CD8-positive, alpha-beta memory T cell (primary cell): ENCODE data around the gene DTNBP1. TPM values are rescaled to one million over a fixed set of nuclear protein-coding genes. Genes with fewer than 3 reads are reported as not detected.
A peak's percentile ranks its signal among the peaks of the same experiment; 100 is the strongest.

Source experiments
- CTCF ChIA-PET: fragments of 350-600 bp; sonication (Branson Sonifier 250); formaldehyde crosslinking; loops from one replicate; lab custom pipeline; 2021; ENCODE audit warnings: antibody characterized with exemption; lab: Charles Lee
- POLR2A ChIA-PET: fragments of 350-600 bp; sonication (Branson Sonifier 250); formaldehyde crosslinking; loops from one replicate; lab custom pipeline; 2021; ENCODE audit warnings: antibody characterized with exemption; lab: Charles Lee
- DNase-seq, 5 donors: peaks; one replicate each; pipeline versions ENCODE4 v3.0.0 to v3.0.0-alpha.2; 2020 to 2022; ENCODE audit warnings: mixed read lengths in 1 of 5
- H3K27ac ChIP-seq: one replicate; pipeline ENCODE4 v1.7.0; 2013; ENCODE audit warnings: low read depth, mild to moderate bottlenecking, low read length, moderate library complexity
- H3K27me3 ChIP-seq: 2 replicates; pipeline ENCODE4 v1.7.0; 2013; ENCODE audit warnings: low read length, mild to moderate bottlenecking; ENCODE audit not compliant: insufficient read depth, poor library complexity, severe bottlenecking
- H3K36me3 ChIP-seq: 2 replicates; pipeline ENCODE4 v1.7.0; 2013; ENCODE audit warnings: mild to moderate bottlenecking, low read length, moderate library complexity; ENCODE audit not compliant: insufficient read depth
- H3K4me1 ChIP-seq: 2 replicates; pipeline ENCODE4 v1.7.0; 2013; ENCODE audit warnings: mild to moderate bottlenecking, low read length, moderate library complexity; ENCODE audit not compliant: insufficient read depth
- H3K4me3 ChIP-seq: 2 replicates; pipeline ENCODE4 v1.7.0; 2013; ENCODE audit warnings: mild to moderate bottlenecking, low read length
- H3K9me3 ChIP-seq: 2 replicates; pipeline ENCODE4 v1.7.0; 2013; ENCODE audit warnings: mild to moderate bottlenecking, low read length
- H3K27ac Mint-ChIP-seq, 8 donors: one replicate each; pipeline ENCODE4 v1.8.0; 2020 to 2021; ENCODE audit warnings: mixed read lengths in 8 of 8, mild to moderate bottlenecking in 6 of 8, inconsistent platforms in 3 of 8, moderate library complexity in 3 of 8
- H3K27me3 Mint-ChIP-seq, 2 donors: one replicate each; pipeline ENCODE4 v1.8.0; 2020 to 2021; ENCODE audit warnings: mixed read lengths in 2 of 2, mild to moderate bottlenecking in 1 of 2, moderate library complexity in 1 of 2
- H3K36me3 Mint-ChIP-seq, 3 donors: one replicate each; pipeline ENCODE4 v1.8.0; 2020 to 2021; ENCODE audit warnings: mixed read lengths in 3 of 3, inconsistent platforms in 1 of 3, mild to moderate bottlenecking in 1 of 3
- H3K4me1 Mint-ChIP-seq, 3 donors: one replicate each; pipeline ENCODE4 v1.8.0; 2020 to 2021; ENCODE audit warnings: mixed read lengths in 3 of 3, inconsistent platforms in 1 of 3, mild to moderate bottlenecking in 1 of 3
- H3K4me3 Mint-ChIP-seq, 7 donors: one replicate each; pipeline ENCODE4 v1.8.0; 2020 to 2021; ENCODE audit warnings: mixed read lengths in 7 of 7, mild to moderate bottlenecking in 6 of 7, moderate library complexity in 4 of 7, inconsistent platforms in 2 of 7
- H3K9me3 Mint-ChIP-seq, 5 donors: one replicate each; pipeline ENCODE4 v1.8.0; 2020 to 2022; ENCODE audit warnings: mixed read lengths in 5 of 5, mild to moderate bottlenecking in 3 of 5, moderate library complexity in 2 of 5, inconsistent platforms in 1 of 5
- polyA plus RNA-seq: library from polyadenylated mRNA; unstranded; fragments of 300-500 nt; fragmentation: Illumina TruSeq; gene quantifications from one replicate; pipeline ENCODE4 v1.2.3, GENCODE V29; 2021
- total RNA-seq, 2 experiments: library from RNA; stranded (reverse); gene quantifications; one replicate each; pipeline ENCODE4 v1.2.3, GENCODE V29; 2021

Gene DTNBP1
- total and polyA plus RNA-seq, 3 experiments from 2014 or later = 14.6 to 37.3 (median 15.5) TPM

GRCh38 chr6:15538106-15538505 is 124.7 kb downstream of the DTNBP1 start:
- Histone ChIP-seq H3K36me3 (no peaks in the 10 kb centered on the region), H3K4me3 (no peak overlapping the region), H3K9me3 (no peaks in the 10 kb centered on the region), H3K4me1 (no peaks in the 10 kb centered on the region), H3K27ac (no peak overlapping the region), H3K27me3 (no peaks in the 10 kb centered on the region)
- Mint-ChIP-seq H3K9me3 (no peaks in the 10 kb centered on the region), H3K36me3 (peaks cover 4 to 7% (median 5%) of the 10 kb centered on the region in 3 donors), H3K27ac (peak overlapping the region in 2 of 8 donors; percentile 20 to 39), H3K4me3 (no peak overlapping the region), H3K27me3 (peaks cover 0 to 3% of the 10 kb centered on the region in 2 donors), H3K4me1 (peaks cover 11 to 27% (median 11%) of the 10 kb centered on the region in 3 donors)
- ChIA-PET CTCF (no interaction called here), POLR2A (no interaction called here)
- no peak for DNase-seq

- H3K36me3 ChIP-seq = no peaks in the 10 kb centered on the region
- H3K27me3 ChIP-seq = no peaks in the 10 kb centered on the region
- Mint-ChIP-seq H3K36me3 (peaks cover 8 to 20% (median 8%) of the 10 kb centered on the region in 3 donors), H3K4me3 (no peak overlapping the region), H3K27ac (peak overlapping the region in 2 of 8 donors; percentile 43 to 63), H3K9me3 (no peaks in the 10 kb centered on the region), H3K27me3 (peaks cover 0 to 3% of the 10 kb centered on the region in 2 donors), H3K4me1 (peaks cover 9 to 24% (median 11%) of the 10 kb centered on the region in 3 donors)
- DNase-seq = no peak
- no peaks in the 10 kb centered on the region for H3K4me1 ChIP-seq
- no peak overlapping the region for H3K4me3 ChIP-seq
- no peaks in the 10 kb centered on the region for H3K9me3 ChIP-seq
- CTCF ChIA-PET = no interaction called here
- POLR2A ChIA-PET = no interaction called here
- H3K27ac ChIP-seq = no peak overlapping the region
These were observed 126.5 kb downstream of the DTNBP1 start for GRCh38 chr6:15536198-15536955.

- Histone ChIP-seq H3K4me1 (no peaks in the 10 kb centered on the region), H3K9me3 (no peaks in the 10 kb centered on the region), H3K27me3 (no peaks in the 10 kb centered on the region), H3K27ac (no peak overlapping the region), H3K4me3 (no peak overlapping the region), H3K36me3 (peaks cover 5% of the 10 kb centered on the region)
- peaks cover 9 to 18% (median 11%) of the 10 kb centered on the region in 3 donors for H3K4me1 Mint-ChIP-seq
- no peak overlapping the region for H3K4me3 Mint-ChIP-seq
- peak overlapping the region in 5 of 8 donors; percentile 0 to 73 (median 32) for H3K27ac Mint-ChIP-seq
- ChIA-PET CTCF (no interaction called here), POLR2A (no interaction called here)
- H3K36me3 Mint-ChIP-seq = peaks cover 8 to 27% (median 13%) of the 10 kb centered on the region in 3 donors
- DNase-seq = no peak
- peaks cover 0 to 3% of the 10 kb centered on the region in 2 donors for H3K27me3 Mint-ChIP-seq
- no peaks in the 10 kb centered on the region for H3K9me3 Mint-ChIP-seq
These were observed 127.2 kb downstream of the DTNBP1 start for GRCh38 chr6:15535495-15536197.

GRCh38 chr6:15534974-15535373 is 127.9 kb downstream of the DTNBP1 start:
- H3K9me3 ChIP-seq = no peaks in the 10 kb centered on the region
- CTCF ChIA-PET = no interaction called here
- no peak for DNase-seq
- no peaks in the 10 kb centered on the region for H3K4me1 ChIP-seq
- H3K27me3 ChIP-seq = no peaks in the 10 kb centered on the region
- POLR2A ChIA-PET = no interaction called here
- Mint-ChIP-seq H3K36me3 (peaks cover 8 to 34% (median 15%) of the 10 kb centered on the region in 3 donors), H3K27ac (peak overlapping the region in 2 of 8 donors; percentile 44 to 75), H3K27me3 (peaks cover 0 to 3% of the 10 kb centered on the region in 2 donors), H3K4me1 (peaks cover 9 to 18% (median 11%) of the 10 kb centered on the region in 3 donors), H3K9me3 (no peaks in the 10 kb centered on the region), H3K4me3 (no peak overlapping the region)
- H3K4me3 ChIP-seq = no peak overlapping the region
- H3K27ac ChIP-seq = no peak overlapping the region
- peaks cover 7% of the 10 kb centered on the region for H3K36me3 ChIP-seq

GRCh38 chr6:15533379-15534026 is 129.3 kb downstream of the DTNBP1 start:
- peaks cover 7% of the 10 kb centered on the region for H3K36me3 ChIP-seq
- no peaks in the 10 kb centered on the region for H3K9me3 Mint-ChIP-seq
- no peaks in the 10 kb centered on the region for H3K4me1 ChIP-seq
- no peak for DNase-seq
- CTCF ChIA-PET = no interaction called here
- H3K27ac ChIP-seq = no peak overlapping the region
- peaks cover 4 to 6% (median 4%) of the 10 kb centered on the region in 3 donors for H3K4me1 Mint-ChIP-seq
- peaks cover 9 to 47% (median 15%) of the 10 kb centered on the region in 3 donors for H3K36me3 Mint-ChIP-seq
- H3K9me3 ChIP-seq = no peaks in the 10 kb centered on the region
- no peaks in the 10 kb centered on the region for H3K27me3 Mint-ChIP-seq
- POLR2A ChIA-PET = no interaction called here
- H3K27ac Mint-ChIP-seq = peak overlapping the region in 2 of 8 donors; percentile 18 to 33
- H3K4me3 Mint-ChIP-seq = no peak overlapping the region
- no peak overlapping the region for H3K4me3 ChIP-seq
- no peaks in the 10 kb centered on the region for H3K27me3 ChIP-seq

- Mint-ChIP-seq H3K27ac (no peak overlapping the region), H3K27me3 (no peaks in the 10 kb centered on the region), H3K4me3 (no peak overlapping the region), H3K9me3 (no peaks in the 10 kb centered on the region), H3K4me1 (peaks cover 0 to 15% (median 0%) of the 10 kb centered on the region in 3 donors), H3K36me3 (peaks cover 17 to 57% (median 19%) of the 10 kb centered on the region in 3 donors)
- no peak overlapping the region for H3K27ac ChIP-seq
- H3K4me3 ChIP-seq = no peak overlapping the region
- H3K36me3 ChIP-seq = peaks cover 7% of the 10 kb centered on the region
- no peak for DNase-seq
- no peaks in the 10 kb centered on the region for H3K4me1 ChIP-seq
- no peaks in the 10 kb centered on the region for H3K27me3 ChIP-seq
- ChIA-PET POLR2A (no interaction called here), CTCF (no interaction called here)
- H3K9me3 ChIP-seq = no peaks in the 10 kb centered on the region
These were observed 130.9 kb downstream of the DTNBP1 start for GRCh38 chr6:15531973-15532372.

GRCh38 chr6:15530411-15530810 is 132.4 kb downstream of the DTNBP1 start:
- H3K27ac Mint-ChIP-seq = peak overlapping the region in 2 of 8 donors; percentile 32 to 49
- DNase-seq = no peak
- peaks cover 0 to 4% (median 0%) of the 10 kb centered on the region in 5 donors for H3K9me3 Mint-ChIP-seq

More at GRCh38 chr6:15530411-15530810, 132.4 kb downstream of the DTNBP1 start:
- no peak overlapping the region for H3K27ac ChIP-seq
- H3K36me3 ChIP-seq = peaks cover 7% of the 10 kb centered on the region
- ChIA-PET POLR2A (no interaction called here), CTCF (no interaction called here)
- Mint-ChIP-seq H3K4me3 (no peak overlapping the region), H3K4me1 (peaks cover 0 to 10% (median 0%) of the 10 kb centered on the region in 3 donors), H3K36me3 (peaks cover 17 to 71% (median 26%) of the 10 kb centered on the region in 3 donors), H3K27me3 (no peaks in the 10 kb centered on the region)
- H3K4me3 ChIP-seq = no peak overlapping the region
- H3K27me3 ChIP-seq = no peaks in the 10 kb centered on the region
- H3K4me1 ChIP-seq = no peaks in the 10 kb centered on the region
- H3K9me3 ChIP-seq = no peaks in the 10 kb centered on the region
